Activated CD4-positive, alpha-beta T cell treated with anti-CD3 and anti-CD28 coated beads, Interleukin-10, Interleukin-2, amounts not matched to agents 100 ng/mL and 50 ng/mL, durations not matched to agents 16 hours and 8 hours (primary cell): ENCODE results near the gene IL6R.

Experiments used
- DNase-seq: peaks from one replicate; pipeline ENCODE4 v3.0.0-alpha.2; 2020

The IL6R gene

DNA sequence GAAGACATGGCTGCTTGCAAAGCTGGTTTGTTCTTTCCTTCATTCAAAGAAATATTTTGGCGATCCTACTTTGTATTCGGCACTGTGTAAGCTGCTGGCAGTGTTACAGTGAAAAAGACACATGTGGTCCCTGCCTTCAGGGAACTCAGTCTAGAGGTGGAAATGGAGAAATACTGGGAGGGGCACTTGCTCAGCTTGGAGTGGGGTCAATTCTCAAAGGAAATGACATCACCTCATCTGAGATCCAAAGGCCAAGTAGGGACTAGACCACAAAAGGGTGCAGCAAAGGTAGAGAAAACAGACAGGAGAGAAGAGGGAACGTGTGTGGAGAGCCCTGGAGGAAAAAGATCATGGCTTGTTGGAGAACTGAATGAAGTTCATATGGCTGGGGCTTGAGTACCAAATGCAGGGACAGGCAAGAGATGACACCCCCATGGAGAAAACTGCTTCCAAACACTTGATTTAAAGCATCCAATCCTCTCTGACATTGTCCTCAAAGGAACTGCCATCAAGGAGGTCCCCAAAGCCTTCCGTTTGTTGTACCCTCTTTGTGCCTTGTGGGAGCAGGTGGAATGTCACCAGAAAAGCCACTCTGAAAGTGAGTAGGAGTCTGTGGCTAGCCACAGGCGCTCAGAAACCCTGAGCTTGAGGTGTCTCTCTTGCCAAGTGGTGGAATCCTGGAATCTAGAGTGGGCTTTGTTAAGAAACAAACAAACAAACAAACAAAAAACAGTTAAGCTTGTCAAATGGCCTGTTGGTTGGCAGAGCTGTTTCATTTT lies 48.6 kb downstream of the IL6R start:
- no peak for DNase-seq

GRCh38 chr1:154454386-154455120 lies 49.4 kb downstream of the IL6R start:
- DNase-seq = no peak

DNA sequence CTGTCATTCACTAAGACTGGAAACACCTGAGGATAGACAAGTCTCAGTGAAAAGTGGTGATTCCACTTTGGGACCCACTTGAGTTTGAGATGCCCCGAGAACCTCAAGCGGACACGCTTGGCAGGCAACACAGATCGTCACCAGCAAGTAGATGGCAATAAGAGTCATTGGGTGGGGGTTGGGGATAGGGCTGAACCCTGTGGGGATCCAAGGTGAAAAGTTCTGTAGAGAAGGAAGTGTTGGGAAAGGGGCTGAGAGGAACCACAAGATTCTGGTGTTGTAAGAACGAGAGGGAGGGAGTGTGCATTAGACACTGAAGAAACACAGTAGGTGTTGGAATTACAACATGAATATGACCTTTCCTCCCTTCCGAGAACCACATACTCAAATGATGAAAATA lies 51.5 kb downstream of the IL6R start:
- DNase-seq = no peak

DNA sequence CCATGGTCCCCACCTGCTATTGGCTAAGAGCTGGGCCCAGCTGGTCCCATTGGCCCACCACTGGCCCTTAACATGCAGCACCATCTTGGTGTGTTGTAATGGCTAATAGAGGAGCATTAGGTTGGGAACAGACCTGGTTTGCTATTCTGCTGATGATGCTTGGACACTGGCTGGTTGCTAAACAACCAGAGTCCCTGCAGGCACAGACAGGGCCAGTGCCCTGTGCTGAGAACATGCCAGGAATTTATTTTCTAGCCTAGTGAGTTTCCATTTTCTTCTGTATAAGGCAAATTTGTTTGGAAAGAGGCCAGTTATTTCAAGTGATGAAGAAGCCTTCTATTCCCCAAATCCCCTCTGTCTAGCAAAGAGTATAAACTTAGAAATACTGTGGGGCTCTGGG lies 53.9 kb downstream of the IL6R start:
- no peak for DNase-seq

GRCh38 chr1:154460695-154461260 lies 55.6 kb downstream of the IL6R start:
- DNase-seq = no peak

DNA sequence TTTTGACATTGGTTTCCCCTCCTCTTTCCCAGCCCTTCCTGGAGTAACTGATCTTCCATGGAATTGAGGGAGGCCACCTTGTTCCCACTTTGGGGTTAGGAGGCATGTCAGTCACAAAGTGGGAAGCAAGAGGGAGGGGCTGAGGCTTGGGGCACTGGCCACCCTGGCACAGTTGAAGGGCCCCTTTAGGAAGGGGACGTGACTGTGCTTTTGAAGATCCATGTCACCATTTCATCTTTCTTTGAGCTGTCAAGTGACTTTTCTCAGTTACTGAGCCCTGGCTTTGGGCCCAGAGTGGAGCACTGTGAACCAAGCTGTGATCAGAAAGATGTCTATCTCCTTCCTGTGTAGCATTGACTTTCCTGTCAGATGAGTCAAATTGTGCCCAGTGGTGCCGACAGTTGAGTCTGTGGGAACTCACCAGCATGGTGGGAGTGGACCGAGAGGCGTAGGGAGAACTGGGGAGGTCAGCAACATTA lies 58.4 kb downstream of the IL6R start:
- peak; percentile 92 for DNase-seq

GRCh38 chr1:154465621-154466195 lies 60.6 kb downstream of the IL6R start:
- DNase-seq = no peak

- no peak for DNase-seq
Measured at GRCh38 chr1:154466206-154466605, 61.1 kb downstream of the IL6R start.

DNA sequence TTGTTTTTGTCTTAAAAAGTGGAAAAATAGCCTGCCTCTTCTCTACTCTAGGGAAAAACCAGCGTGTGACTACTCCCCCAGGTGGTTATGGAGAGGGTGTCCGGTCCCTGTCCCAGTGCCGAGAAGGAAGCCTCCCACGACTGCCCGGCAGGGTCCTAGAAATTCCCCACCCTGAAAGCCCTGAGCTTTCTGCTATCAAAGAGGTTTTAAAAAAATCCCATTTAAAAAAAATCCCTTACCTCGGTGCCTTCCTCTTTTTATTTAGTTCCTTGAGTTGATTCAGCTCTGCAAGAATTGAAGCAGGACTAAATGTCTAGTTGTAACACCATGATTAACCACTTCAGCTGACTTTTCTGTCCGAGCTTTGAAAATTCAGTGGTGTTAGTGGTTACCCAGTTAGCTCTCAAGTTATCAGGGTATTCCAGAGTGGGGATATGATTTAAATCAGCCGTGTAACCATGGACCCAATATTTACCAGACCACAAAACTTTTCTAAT lies 61.8 kb downstream of the IL6R start:
- DNase-seq = peak; percentile 43

- peak; percentile 73 for DNase-seq
Measured at GRCh38 chr1:154467434-154468102, 62.4 kb downstream of the IL6R start.

GRCh38 chr1:154468535-154469250 lies 63.5 kb downstream of the IL6R start:
- DNase-seq = no peak

- no peak for DNase-seq
Measured at GRCh38 chr1:154469844-154470560, 64.9 kb downstream of the IL6R start.

DNA sequence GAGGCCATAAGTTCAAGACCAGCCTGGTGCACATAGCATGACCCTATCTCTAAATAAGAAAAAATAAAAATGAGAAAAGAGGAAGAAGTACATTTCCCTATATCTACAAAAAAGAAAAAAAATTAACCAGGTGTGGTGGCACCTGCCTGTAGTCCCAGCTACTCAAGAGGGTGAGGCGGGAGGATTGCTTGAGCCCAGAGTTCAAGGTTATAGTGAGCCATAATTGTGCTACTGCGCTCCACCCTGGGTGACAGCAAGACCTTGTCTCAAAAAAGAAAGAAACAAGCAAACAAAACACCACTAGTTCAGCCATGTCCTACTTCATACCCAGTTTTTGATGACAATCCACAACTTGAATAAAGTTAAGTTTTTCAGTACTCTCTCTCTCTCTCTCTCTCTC lies 66.2 kb downstream of the IL6R start:
- DNase-seq = no peak

- no peak for DNase-seq
Measured at GRCh38 chr1:154474802-154475201, 69.7 kb downstream of the IL6R start.

DNA sequence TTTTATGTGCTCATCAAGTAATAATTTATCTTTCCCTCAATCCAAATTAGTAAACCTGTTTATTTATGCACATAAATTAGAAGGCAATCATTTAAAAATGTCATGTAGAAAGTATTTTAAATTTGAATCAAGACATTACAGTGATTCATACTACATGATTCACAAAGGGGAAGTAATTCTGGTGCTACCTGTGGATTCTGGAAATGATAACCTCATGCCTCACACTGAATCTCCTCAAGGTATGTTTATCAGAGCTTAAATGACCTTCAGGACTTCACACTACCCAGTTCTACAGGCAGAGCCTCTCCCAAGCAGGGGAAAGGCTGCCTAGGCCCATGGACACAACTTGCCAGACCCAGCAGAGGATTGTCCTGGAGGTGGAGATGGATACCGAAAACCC lies 71.6 kb downstream of the IL6R start:
- no peak for DNase-seq

- no peak for DNase-seq
Measured at GRCh38 chr1:154478013-154478412, 72.9 kb downstream of the IL6R start.

- DNase-seq = peak; percentile 26
Measured at GRCh38 chr1:154478639-154479038, 73.5 kb downstream of the IL6R start.

- DNase-seq = peak; percentile 83
Measured at GRCh38 chr1:154479764-154480421, 74.8 kb downstream of the IL6R start.

- DNase-seq = no peak
Measured at GRCh38 chr1:154481053-154481452, 75.9 kb downstream of the IL6R start.

GRCh38 chr1:154483941-154484803 lies 79.0 kb downstream of the IL6R start:
- no peak for DNase-seq
